Activated CD4-positive, alpha-beta T cell treated with anti-CD3 and anti-CD28 coated beads, Interleukin-2, amount 50 U/mL, for 16 hours (primary cell): ENCODE measurements around the gene ZNF343.
"Not testable (repeated sequence)": the region's sequence is repeated elsewhere in the genome, so short reads cannot be mapped to it uniquely, and the experiment has no call there.

Experiments
- DNase-seq: peaks from one replicate; pipeline ENCODE4 v3.0.0-alpha.2; 2020

Gene ZNF343

GRCh38 chr20:2521369-2522305 lies 12.9 kb upstream of the ZNF343 start:
- DNase-seq = peak; percentile 56

GRCh38 chr20:2520617-2521016 lies 11.9 kb upstream of the ZNF343 start:
- no peak for DNase-seq

- DNase-seq = no peak
These were observed 10.5 kb upstream of the ZNF343 start for GRCh38 chr20:2519115-2519809.

- DNase-seq = no peak
These were observed 9.8 kb upstream of the ZNF343 start for GRCh38 chr20:2518558-2518957.

GRCh38 chr20:2518096-2518495 lies 9.4 kb upstream of the ZNF343 start:
- DNase-seq = no peak

GRCh38 chr20:2516399-2516798 lies 7.7 kb upstream of the ZNF343 start:
- DNase-seq = no peak

- DNase-seq = no peak
These were observed 6.5 kb upstream of the ZNF343 start for GRCh38 chr20:2515203-2515602.

GRCh38 chr20:2509794-2510193 lies 1.1 kb upstream of the ZNF343 start:
- no peak for DNase-seq

- no peak for DNase-seq
These were observed 710 bp upstream of the ZNF343 start for GRCh38 chr20:2509468-2509781.

GRCh38 chr20:2507875-2508630 lies 662 bp downstream of the ZNF343 start:
- DNase-seq = no peak

- no peak for DNase-seq
These were observed 1.3 kb downstream of the ZNF343 start for GRCh38 chr20:2507464-2507863.

GRCh38 chr20:2506426-2506825 lies 2.3 kb downstream of the ZNF343 start:
- DNase-seq = not testable (repeated sequence)

GRCh38 chr20:2504803-2505202 lies 3.9 kb downstream of the ZNF343 start:
- not testable (repeated sequence) for DNase-seq

GRCh38 chr20:2502808-2503384 lies 5.8 kb downstream of the ZNF343 start:
- not testable (repeated sequence) for DNase-seq

- no peak for DNase-seq
These were observed 23.1 kb downstream of the ZNF343 start for GRCh38 chr20:2485661-2486060.

- no peak for DNase-seq
These were observed 23.6 kb downstream of the ZNF343 start for GRCh38 chr20:2485080-2485479.

GRCh38 chr20:2483504-2483903 lies 25.2 kb downstream of the ZNF343 start:
- no peak for DNase-seq

- no peak for DNase-seq
These were observed 28.3 kb downstream of the ZNF343 start for GRCh38 chr20:2480381-2480780.

- no peak for DNase-seq
These were observed 31.7 kb downstream of the ZNF343 start for GRCh38 chr20:2476742-2477615.

- DNase-seq = no peak
These were observed 32.6 kb downstream of the ZNF343 start for GRCh38 chr20:2475850-2476741.

- DNase-seq = no peak
These were observed 35.2 kb downstream of the ZNF343 start for GRCh38 chr20:2473516-2473915.
